Measurements from ENCODE around the gene DGKI.

DGKI gene

DNA sequence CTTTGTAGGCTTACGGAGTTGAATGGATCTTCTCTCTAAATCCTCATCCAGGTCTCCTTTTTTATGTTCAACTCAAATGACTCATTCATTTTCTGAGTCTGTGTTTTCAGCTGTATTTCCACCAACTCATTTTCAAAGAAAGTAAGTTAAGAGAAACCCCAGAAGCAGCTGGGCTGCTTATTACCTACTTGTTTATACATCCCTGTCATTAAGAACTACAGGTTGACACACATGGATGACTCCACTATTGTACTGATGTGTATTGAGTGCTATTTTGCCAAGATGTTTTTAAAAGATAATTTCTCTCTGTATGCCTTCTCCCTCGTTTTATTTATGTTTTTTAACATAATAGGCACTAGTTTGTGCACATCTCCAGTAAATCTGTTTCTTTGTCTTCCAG lies 41.9 kb downstream of the DGKI start:
- TF ChIP-seq, protein P1, sequence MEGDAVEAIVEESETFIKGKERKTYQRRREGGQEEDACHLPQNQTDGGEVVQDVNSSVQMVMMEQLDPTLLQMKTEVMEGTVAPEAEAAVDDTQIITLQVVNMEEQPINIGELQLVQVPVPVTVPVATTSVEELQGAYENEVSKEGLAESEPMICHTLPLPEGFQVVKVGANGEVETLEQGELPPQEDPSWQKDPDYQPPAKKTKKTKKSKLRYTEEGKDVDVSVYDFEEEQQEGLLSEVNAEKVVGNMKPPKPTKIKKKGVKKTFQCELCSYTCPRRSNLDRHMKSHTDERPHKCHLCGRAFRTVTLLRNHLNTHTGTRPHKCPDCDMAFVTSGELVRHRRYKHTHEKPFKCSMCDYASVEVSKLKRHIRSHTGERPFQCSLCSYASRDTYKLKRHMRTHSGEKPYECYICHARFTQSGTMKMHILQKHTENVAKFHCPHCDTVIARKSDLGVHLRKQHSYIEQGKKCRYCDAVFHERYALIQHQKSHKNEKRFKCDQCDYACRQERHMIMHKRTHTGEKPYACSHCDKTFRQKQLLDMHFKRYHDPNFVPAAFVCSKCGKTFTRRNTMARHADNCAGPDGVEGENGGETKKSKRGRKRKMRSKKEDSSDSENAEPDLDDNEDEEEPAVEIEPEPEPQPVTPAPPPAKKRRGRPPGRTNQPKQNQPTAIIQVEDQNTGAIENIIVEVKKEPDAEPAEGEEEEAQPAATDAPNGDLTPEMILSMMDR (IDR thresholded peaks at IDR 0.05; ENCODE audit: low read depth, low read length, poor library complexity, severe bottlenecking): no peak
- no peak for TF ChIP-seq EZH2phosphoT487 (IDR thresholded peaks at IDR 0.05; ENCODE audit: borderline replicate concordance, low read length)
- Histone ChIP-seq H3F3A (ENCODE audit: control insufficient read depth, insufficient read depth) (no peaks in the 10 kb centered on the region), H3K9me2 (replicated peaks; ENCODE audit: control insufficient read depth, low read length) (no peaks in the 10 kb centered on the region), H3K4me3 (ENCODE audit: low read length) (no peak overlapping the region), H3K4me1 (ENCODE audit: control insufficient read depth, low read length) (no peaks in the 10 kb centered on the region), H3K27ac (ENCODE audit: low read depth, low read length) (no peak overlapping the region), H3K9me3 (ENCODE audit: control insufficient read depth, insufficient read depth, low read length) (no peaks in the 10 kb centered on the region), H4K20me1 (ENCODE audit: control insufficient read depth, insufficient read depth, low read depth, low read length) (no peaks in the 10 kb centered on the region), H3K36me3 (ENCODE audit: control insufficient read depth, low read length) (no peaks in the 10 kb centered on the region), H3K79me2 (ENCODE audit: control insufficient read depth, low read length) (no peaks in the 10 kb centered on the region), H3K27me3 (ENCODE audit: control insufficient read depth, low read length) (no peaks in the 10 kb centered on the region), H3K4me2 (ENCODE audit: low read length) (no peak overlapping the region)

DNA sequence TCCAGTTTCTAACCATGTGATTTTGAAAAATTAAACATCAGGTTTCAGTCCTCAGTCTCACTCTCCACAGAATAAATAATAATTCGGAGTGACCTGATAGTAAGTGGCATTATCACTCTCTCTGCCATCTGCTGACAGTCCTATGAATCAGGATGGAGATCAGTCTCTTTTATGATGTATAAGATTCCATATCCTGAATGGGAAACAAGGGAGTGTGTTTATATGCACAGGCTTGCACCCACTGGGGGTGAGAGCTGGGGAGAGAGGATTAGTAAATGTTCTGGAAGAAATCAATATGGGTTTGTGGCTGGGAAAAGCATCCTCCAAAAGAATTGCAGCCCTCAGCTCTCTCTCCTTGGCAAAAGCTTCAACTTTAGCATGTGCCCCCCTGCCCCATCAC lies 45.3 kb downstream of the DGKI start:
- H3K27ac ChIP-seq (ENCODE audit: low read depth, low read length): no peak overlapping the region
- H3K4me1 ChIP-seq (ENCODE audit: control insufficient read depth, low read length): no peaks in the 10 kb centered on the region
- H3F3A ChIP-seq (ENCODE audit: control insufficient read depth, insufficient read depth): no peaks in the 10 kb centered on the region
- no peaks in the 10 kb centered on the region for H3K79me2 ChIP-seq (ENCODE audit: control insufficient read depth, low read length)
- H3K9me3 ChIP-seq (ENCODE audit: control insufficient read depth, insufficient read depth, low read length): no peaks in the 10 kb centered on the region
- no peaks in the 10 kb centered on the region for H3K27me3 ChIP-seq (ENCODE audit: control insufficient read depth, low read length)
- no peak overlapping the region for H3K4me2 ChIP-seq (ENCODE audit: low read length)
- H3K9me2 ChIP-seq (replicated peaks; ENCODE audit: control insufficient read depth, low read length): no peaks in the 10 kb centered on the region
- TF ChIP-seq, protein P1 (IDR thresholded peaks at IDR 0.05; ENCODE audit: low read depth, low read length, poor library complexity, severe bottlenecking): no peak
- no peak for TF ChIP-seq EZH2phosphoT487 (IDR thresholded peaks at IDR 0.05; ENCODE audit: borderline replicate concordance, low read length)
- no peaks in the 10 kb centered on the region for H4K20me1 ChIP-seq (ENCODE audit: control insufficient read depth, insufficient read depth, low read depth, low read length)
- no peak overlapping the region for H3K4me3 ChIP-seq (ENCODE audit: low read length)
- H3K36me3 ChIP-seq (ENCODE audit: control insufficient read depth, low read length): no peaks in the 10 kb centered on the region

- Histone ChIP-seq H3K27me3 (ENCODE audit: control insufficient read depth, low read length) (no peaks in the 10 kb centered on the region), H3K4me1 (ENCODE audit: control insufficient read depth, low read length) (no peaks in the 10 kb centered on the region), H3K9me3 (ENCODE audit: control insufficient read depth, insufficient read depth, low read length) (no peaks in the 10 kb centered on the region), H3K27ac (ENCODE audit: low read depth, low read length) (no peak overlapping the region), H3F3A (ENCODE audit: control insufficient read depth, insufficient read depth) (no peaks in the 10 kb centered on the region), H3K79me2 (ENCODE audit: control insufficient read depth, low read length) (no peaks in the 10 kb centered on the region), H3K9me2 (replicated peaks; ENCODE audit: control insufficient read depth, low read length) (no peaks in the 10 kb centered on the region), H4K20me1 (ENCODE audit: control insufficient read depth, insufficient read depth, low read depth, low read length) (no peaks in the 10 kb centered on the region), H3K4me2 (ENCODE audit: low read length) (no peak overlapping the region), H3K36me3 (ENCODE audit: control insufficient read depth, low read length) (no peaks in the 10 kb centered on the region), H3K4me3 (ENCODE audit: low read length) (no peak overlapping the region)
- no peak for TF ChIP-seq EZH2phosphoT487 (IDR thresholded peaks at IDR 0.05; ENCODE audit: borderline replicate concordance, low read length)
- TF ChIP-seq, protein P1 (IDR thresholded peaks at IDR 0.05; ENCODE audit: low read depth, low read length, poor library complexity, severe bottlenecking): no peak
These were observed 45.8 kb downstream of the DGKI start for GRCh38 chr7:137801003-137801402.
